RCC 7860 (cell line): ENCODE measurements around the gene LTBP1.
"Not testable (repeated sequence)": the region's sequence is repeated elsewhere in the genome, so short reads cannot be mapped to it uniquely, and the experiment has no call there.

Source experiments
- DNase-seq: peaks from one replicate; pipeline ENCODE4 v3.0.0-alpha.2; 2015; ENCODE audit warnings: low spot score
- FAIRE-seq: peaks from 2 replicates; lab custom pipeline; 2012; peaks lifted over from hg19 to GRCh38; lab: Jason Lieb, UNC

Gene LTBP1

DNA sequence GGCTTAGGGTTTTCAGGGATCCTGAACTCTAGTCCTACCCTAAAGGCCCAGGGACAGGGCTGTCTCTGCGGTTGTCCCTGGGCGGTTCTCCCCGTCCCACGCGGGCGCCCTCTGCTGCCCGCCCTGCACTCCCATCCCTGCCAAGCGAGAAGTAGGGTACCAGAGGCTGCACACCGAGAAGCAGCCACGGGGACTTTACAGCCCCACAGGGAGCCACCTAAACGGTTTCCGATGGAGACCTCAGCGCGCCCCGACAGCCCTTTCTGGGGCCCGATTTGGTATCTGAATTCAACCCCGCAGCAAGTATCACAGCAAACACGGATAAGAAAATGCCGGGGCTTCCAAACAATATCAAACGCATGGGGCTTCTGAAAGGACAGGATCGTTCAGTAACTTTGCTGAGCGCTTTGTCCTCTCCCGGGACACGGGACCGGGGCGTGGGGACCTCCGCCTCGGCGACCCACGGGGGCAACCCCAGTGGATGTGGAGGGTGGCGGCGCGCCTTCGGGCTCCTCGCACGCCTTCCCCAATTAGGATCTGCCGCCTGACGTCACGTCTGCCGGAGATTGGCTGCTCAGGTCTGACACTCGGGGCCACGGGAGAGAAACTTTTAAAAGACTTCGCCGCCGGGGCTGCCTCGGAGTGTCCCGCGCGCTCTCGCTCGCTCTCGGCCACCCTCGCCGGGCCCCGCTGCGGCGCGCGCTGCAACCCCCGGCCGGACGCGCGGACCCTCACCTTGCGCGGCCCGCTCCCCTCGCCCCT is at the start of gene LTBP1:
Gene LTBP1 (plus strand): TSS at position 640 of the 762 bp plus-strand sequence. CDS start 372 bp downstream, outside the sequence.
- DNase-seq (no peak), FAIRE-seq (no peak)

GRCh38 chr2:32900246-32900973 is 46.3 kb upstream of the LTBP1 start:
- no peak for FAIRE-seq
- no peak for DNase-seq

GRCh38 chr2:32901313-32901712 is 45.4 kb upstream of the LTBP1 start:
- no peak for FAIRE-seq

DNA sequence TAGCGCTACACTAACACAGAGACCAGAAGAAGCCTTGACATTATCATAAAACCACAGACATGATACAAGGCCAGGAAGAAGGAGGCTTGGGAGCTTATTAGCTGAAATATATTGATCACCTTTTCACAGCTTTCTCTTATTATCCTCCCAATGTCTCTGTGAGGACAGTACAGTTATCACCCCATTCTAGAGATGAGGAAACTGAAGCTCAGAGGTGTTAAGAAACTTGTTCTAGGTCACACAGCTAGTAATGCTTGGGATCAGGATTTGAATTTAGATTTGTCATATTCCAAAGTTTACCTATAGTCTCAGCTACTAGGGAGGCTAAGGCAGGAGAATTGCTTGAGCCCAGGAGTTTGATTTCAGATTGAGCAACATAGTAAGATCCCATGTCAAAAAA is 44.6 kb upstream of the LTBP1 start:
- no peak for FAIRE-seq
- DNase-seq, result no peak

More at GRCh38 chr2:32901313-32901712, 45.4 kb upstream of the LTBP1 start:
- DNase-seq, result no peak

- FAIRE-seq (no peak), DNase-seq (no peak)
Measured at GRCh38 chr2:32902986-32903385, 43.8 kb upstream of the LTBP1 start.

DNA sequence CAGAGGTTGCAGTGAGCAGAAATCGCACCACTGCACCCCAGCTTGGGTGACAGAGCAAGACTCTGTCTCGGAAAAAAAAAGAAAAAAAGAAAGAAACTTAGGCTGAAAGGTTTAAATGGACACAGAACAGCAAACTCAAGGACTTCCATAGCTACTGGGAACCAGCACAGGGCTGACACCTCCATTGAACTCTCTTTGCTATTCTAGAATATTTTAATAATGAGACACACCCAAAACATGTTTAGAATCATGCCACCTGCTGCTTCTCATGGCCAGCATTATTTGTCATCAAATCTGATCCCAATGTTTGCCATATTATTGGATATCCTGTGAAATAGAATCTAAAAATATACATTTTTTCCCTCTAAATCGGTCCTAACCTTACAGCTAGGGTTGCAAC is 42.7 kb upstream of the LTBP1 start:
- FAIRE-seq, result no peak
- no peak for DNase-seq

DNA sequence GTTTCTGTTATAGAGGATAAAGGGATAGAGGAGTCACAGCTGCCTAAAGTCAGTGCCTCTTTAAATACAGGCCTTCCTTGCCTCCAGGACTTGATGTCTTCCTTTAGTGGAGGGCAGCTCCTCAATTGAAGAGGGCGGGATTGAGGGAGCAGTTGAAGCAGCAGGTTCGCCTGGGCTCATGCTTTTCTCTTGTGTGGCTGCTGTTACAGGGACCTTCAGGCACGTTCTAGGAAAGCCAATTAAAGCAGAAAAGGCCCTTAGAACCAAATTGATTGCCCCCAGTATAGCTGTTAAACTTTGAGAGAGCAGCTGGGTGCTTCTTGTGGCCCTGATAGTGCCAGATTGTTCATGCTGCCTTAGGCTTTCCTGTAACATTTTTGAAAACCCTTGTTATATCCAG is 42.0 kb upstream of the LTBP1 start:
- DNase-seq, result no peak

GRCh38 chr2:32905270-32905669 is 41.5 kb upstream of the LTBP1 start:
- FAIRE-seq, result no peak
- no peak for DNase-seq

More for the DNA sequence above, 42.0 kb upstream of the LTBP1 start:
- FAIRE-seq, result no peak

- DNase-seq, result no peak
- no peak for FAIRE-seq
Measured at GRCh38 chr2:32910883-32911598, 35.7 kb upstream of the LTBP1 start.

- FAIRE-seq (no peak), DNase-seq (no peak)
Measured at GRCh38 chr2:32915694-32916093, 31.1 kb upstream of the LTBP1 start.

- no peak for FAIRE-seq
Measured at GRCh38 chr2:32918774-32919173, 28.0 kb upstream of the LTBP1 start.

GRCh38 chr2:32919901-32920300 is 26.9 kb upstream of the LTBP1 start:
- FAIRE-seq, result not testable (repeated sequence)

More at GRCh38 chr2:32918774-32919173, 28.0 kb upstream of the LTBP1 start:
- DNase-seq, result no peak

DNA sequence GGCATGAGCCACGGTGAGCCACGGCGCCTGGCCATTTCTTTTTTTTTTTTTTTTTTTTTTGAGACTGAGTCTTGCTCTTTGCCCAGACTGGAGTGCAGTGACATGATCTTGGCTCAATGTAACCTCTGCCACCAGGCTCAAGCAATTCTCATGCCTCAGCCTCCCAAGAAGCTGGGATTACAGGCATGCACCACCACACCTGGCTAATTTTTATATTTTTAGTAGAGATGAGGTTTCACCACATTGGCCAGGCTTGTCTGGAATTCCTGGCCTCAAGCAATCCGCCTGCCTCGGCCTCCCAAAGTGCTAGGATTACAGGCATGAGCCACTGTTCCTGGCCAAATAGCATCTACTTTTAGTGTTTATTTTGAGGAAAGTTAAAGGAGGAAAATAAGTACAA is 25.3 kb upstream of the LTBP1 start:
- not testable (repeated sequence) for FAIRE-seq, DNase-seq

More at GRCh38 chr2:32919901-32920300, 26.9 kb upstream of the LTBP1 start:
- DNase-seq, result not testable (repeated sequence)

DNA sequence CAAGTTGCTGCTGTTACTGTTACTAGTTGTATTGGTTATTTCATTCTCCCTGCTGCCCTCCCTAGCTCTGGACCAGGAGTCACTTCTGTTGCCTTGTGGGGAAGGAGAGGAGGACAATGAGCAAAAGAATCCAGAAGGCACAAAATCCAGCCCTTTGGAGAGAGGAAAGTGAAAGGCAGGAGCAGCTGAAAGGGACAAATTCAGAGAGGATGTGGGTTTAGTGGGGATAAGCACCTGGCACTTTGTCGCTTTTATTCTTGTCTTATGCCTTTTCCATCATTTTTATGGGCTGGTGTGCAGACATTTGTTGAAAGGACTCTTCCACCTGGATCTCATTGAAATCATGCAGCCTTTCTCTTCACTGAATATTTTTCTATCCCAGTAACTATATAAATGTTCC is 24.3 kb upstream of the LTBP1 start:
- FAIRE-seq (no peak), DNase-seq (no peak)

GRCh38 chr2:32923109-32923508 is 23.6 kb upstream of the LTBP1 start:
- FAIRE-seq, result no peak

GRCh38 chr2:32925283-32925815 is 21.4 kb upstream of the LTBP1 start:
- FAIRE-seq (no peak), DNase-seq (no peak)

More at GRCh38 chr2:32923109-32923508, 23.6 kb upstream of the LTBP1 start:
- DNase-seq, result no peak

- DNase-seq, result no peak
- no peak for FAIRE-seq
Measured at GRCh38 chr2:32925976-32926707, 20.6 kb upstream of the LTBP1 start.

DNA sequence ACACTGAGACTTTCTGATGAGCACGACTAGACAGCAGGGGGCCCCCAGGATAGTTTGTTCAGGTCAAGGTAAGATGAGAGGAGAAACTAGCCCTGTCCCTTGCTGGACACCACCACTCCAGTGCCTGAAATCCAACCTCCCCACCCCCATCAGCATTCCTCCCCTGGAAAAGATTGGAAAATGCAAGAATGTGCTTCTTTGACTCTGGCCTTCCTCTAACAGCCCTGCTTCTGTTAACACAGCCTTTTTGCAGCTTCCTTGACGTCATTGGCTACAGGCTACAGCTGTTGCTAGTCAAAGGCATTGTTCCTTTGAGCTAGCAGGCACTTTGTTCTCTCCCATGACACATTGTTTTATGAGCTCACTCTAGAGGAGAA is 20.1 kb upstream of the LTBP1 start:
- DNase-seq, result no peak
- FAIRE-seq, result no peak

GRCh38 chr2:32930436-32930835 is 16.3 kb upstream of the LTBP1 start:
- FAIRE-seq (no peak), DNase-seq (no peak)

- DNase-seq (no peak), FAIRE-seq (no peak)
Measured at GRCh38 chr2:32931519-32931918, 15.2 kb upstream of the LTBP1 start.
